PC-3 (cell line): ENCODE results near the gene ACSM3. TPM values are rescaled to one million over a fixed set of nuclear protein-coding genes. Genes with fewer than 3 reads are reported as not detected.

Experiments used
- ATAC-seq: fragments of 200-7000 bp; cut with Tn5 transposase; 2 replicates; pipeline ENCODE4 v1.9.1; 2020; ENCODE audit warnings: mild to moderate bottlenecking, moderate library complexity
- BruUV-seq: library from RNA; stranded (reverse); fragments of 400-500 nt; replicated peaks from 2 replicates; lab custom pipeline; 2021; lab: Mats Ljungman, UMichigan
- CTCF ChIA-PET: fragments of 300-600 bp; sonication (Branson Sonifier 250); formaldehyde crosslinking; loops from one replicate; lab custom pipeline; 2022; ENCODE audit warnings: antibody characterized with exemption; lab: Charles Lee
- POLR2A ChIA-PET: fragments of 300-600 bp; sonication (Branson Sonifier 250); formaldehyde crosslinking; loops from one replicate; lab custom pipeline; 2022; ENCODE audit warnings: antibody characterized with exemption; ENCODE audit not compliant: unreplicated experiment; lab: Charles Lee
- DNase-seq: peaks from one replicate; pipeline ENCODE4 v3.0.0-alpha.2; 2015
- H2AFZ ChIP-seq: fragments of 300-600 bp; sonication (generic); 2 replicates; pipeline ENCODE4 v1.6.0; 2016; ENCODE audit warnings: antibody characterized with exemption, low read length
- H3F3A ChIP-seq: fragments of 300-600 bp; sonication (generic); one replicate; pipeline ENCODE4 v1.6.0; 2017; ENCODE audit warnings: antibody characterized with exemption, low read length, control low read depth, mild to moderate bottlenecking; ENCODE audit not compliant: unreplicated experiment
- H3K27ac ChIP-seq: fragments of 300-600 bp; sonication (generic); 2 replicates; pipeline ENCODE4 v1.5.1; 2016; ENCODE audit warnings: mild to moderate bottlenecking, low read length
- H3K27me3 ChIP-seq: fragments of 300-600 bp; sonication (generic); 2 replicates; pipeline ENCODE4 v1.6.1; 2016; ENCODE audit warnings: low read length, mixed read lengths
- H3K36me3 ChIP-seq: fragments of 300-600 bp; sonication (generic); 2 replicates; pipeline ENCODE4 v1.6.1; 2016; ENCODE audit warnings: low read depth, mixed run types, low read length, mixed read lengths
- H3K4me1 ChIP-seq: fragments of 300-600 bp; sonication (generic); 2 replicates; pipeline ENCODE4 v1.5.1; 2016; ENCODE audit warnings: low read length; ENCODE audit not compliant: insufficient read depth
- H3K4me2 ChIP-seq: fragments of 300-600 bp; sonication (generic); 2 replicates; pipeline ENCODE4 v1.6.0; 2016; ENCODE audit warnings: low read length
- H3K4me3 ChIP-seq: fragments of 300-600 bp; sonication (generic); 2 replicates; pipeline ENCODE4 v1.5.1; 2016; ENCODE audit warnings: mild to moderate bottlenecking, low read length, mixed read lengths
- H3K79me2 ChIP-seq: fragments of 300-600 bp; sonication (generic); 2 replicates; pipeline ENCODE4 v1.6.1; 2017; ENCODE audit warnings: low read length, mixed read lengths
- H3K9ac ChIP-seq: fragments of 300-600 bp; sonication (generic); 2 replicates; pipeline ENCODE4 v1.6.0; 2016; ENCODE audit warnings: mild to moderate bottlenecking, low read length
- H3K9me2 ChIP-seq: fragments of 300-600 bp; sonication (generic); replicated peaks from 2 replicates; pipeline ENCODE4 v1.6.1; 2016; ENCODE audit warnings: mixed run types, low read length, mixed read lengths
- H3K9me3 ChIP-seq: fragments of 300-600 bp; sonication (generic); 2 replicates; pipeline ENCODE4 v1.6.1; 2016; ENCODE audit warnings: low read length, mixed read lengths
- H4K20me1 ChIP-seq: fragments of 300-600 bp; sonication (generic); 2 replicates; pipeline ENCODE4 v1.6.1; 2016; ENCODE audit warnings: low read length, mixed read lengths
- EZH2 ChIP-seq: fragments of 300-600 bp; sonication (generic); IDR thresholded peaks from one replicate; pipeline ENCODE4 v1.6.1; 2017; ENCODE audit warnings: antibody characterized with exemption, mild to moderate bottlenecking, low read length; ENCODE audit not compliant: unreplicated experiment
- EZH2phosphoT487 ChIP-seq: fragments of 300-600 bp; sonication (generic); IDR thresholded peaks from 2 replicates; pipeline ENCODE4 v1.6.1; 2018; ENCODE audit warnings: mild to moderate bottlenecking, antibody characterized with exemption, low read length, borderline replicate concordance
- intact Hi-C: fragments of 100-400 bp; cut with micrococcal nuclease; formaldehyde crosslinking; loops from 2 replicates; pipeline ENCODE4 v1.9.0; 2023
- total RNA-seq: library from RNA; depleted of rRNA; stranded (reverse); fragments of >200 nt; gene quantifications from 2 replicates; pipeline ENCODE4 v1.2.3, GENCODE V29; 2014
- TF ChIP-seq, protein P1 (sequence below): fragments of 300-600 bp; sonication (generic); conservative IDR thresholded peaks from 2 replicates; pipeline ENCODE4 v1.5.1; 2017; ENCODE audit warnings: antibody characterized with exemption, low read depth, mild to moderate bottlenecking, low read length

ACSM3 gene
- total RNA-seq, 1 experiment from 2014 or later = 4.0 TPM

DNA sequence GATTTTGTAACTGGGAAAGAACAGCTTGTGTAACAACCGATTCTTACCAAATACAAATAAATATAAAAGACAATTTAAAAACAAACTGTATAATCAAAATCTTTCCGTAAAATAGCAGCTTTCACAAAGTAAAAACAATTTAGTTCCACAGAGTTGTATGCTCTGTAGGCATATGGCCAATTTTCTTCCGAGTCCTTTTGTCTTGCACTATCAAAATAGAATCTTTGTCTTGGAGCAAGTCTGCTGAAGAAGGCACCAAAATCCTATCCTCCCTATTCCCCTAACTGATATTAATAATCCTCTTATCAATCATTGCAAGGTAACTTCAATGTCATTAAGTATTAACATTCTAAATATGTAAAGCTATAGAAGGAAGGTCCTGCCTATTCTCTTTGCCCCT lies 29.8 kb upstream of the ACSM3 start:
- TF ChIP-seq EZH2phosphoT487 (no peak), EZH2 (no peak)
- TF ChIP-seq, protein P1, sequence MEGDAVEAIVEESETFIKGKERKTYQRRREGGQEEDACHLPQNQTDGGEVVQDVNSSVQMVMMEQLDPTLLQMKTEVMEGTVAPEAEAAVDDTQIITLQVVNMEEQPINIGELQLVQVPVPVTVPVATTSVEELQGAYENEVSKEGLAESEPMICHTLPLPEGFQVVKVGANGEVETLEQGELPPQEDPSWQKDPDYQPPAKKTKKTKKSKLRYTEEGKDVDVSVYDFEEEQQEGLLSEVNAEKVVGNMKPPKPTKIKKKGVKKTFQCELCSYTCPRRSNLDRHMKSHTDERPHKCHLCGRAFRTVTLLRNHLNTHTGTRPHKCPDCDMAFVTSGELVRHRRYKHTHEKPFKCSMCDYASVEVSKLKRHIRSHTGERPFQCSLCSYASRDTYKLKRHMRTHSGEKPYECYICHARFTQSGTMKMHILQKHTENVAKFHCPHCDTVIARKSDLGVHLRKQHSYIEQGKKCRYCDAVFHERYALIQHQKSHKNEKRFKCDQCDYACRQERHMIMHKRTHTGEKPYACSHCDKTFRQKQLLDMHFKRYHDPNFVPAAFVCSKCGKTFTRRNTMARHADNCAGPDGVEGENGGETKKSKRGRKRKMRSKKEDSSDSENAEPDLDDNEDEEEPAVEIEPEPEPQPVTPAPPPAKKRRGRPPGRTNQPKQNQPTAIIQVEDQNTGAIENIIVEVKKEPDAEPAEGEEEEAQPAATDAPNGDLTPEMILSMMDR = no peak
- H3K9ac ChIP-seq = no peak overlapping the region
- H3K4me3 ChIP-seq = no peak overlapping the region
- no peaks in the 10 kb centered on the region for H4K20me1 ChIP-seq
- H2AFZ ChIP-seq = no peak overlapping the region
- H3K4me2 ChIP-seq = no peak overlapping the region
- H3K79me2 ChIP-seq = peaks cover 8% of the 10 kb centered on the region; the same call in 1 of the 2 replicates
- H3K27ac ChIP-seq = no peak overlapping the region
- H3K36me3 ChIP-seq = peaks cover 35% of the 10 kb centered on the region; the same call in 1 of the 2 replicates
- BruUV-seq = no TSS peak
- ATAC-seq = no peak
- DNase-seq = no peak
- intact Hi-C loops = no loop called here
- CTCF ChIA-PET = no interaction called here
- no peaks in the 10 kb centered on the region for H3F3A ChIP-seq
- H3K27me3 ChIP-seq = no peaks in the 10 kb centered on the region
- H3K4me1 ChIP-seq = no peaks in the 10 kb centered on the region
- POLR2A ChIA-PET = no interaction called here
- H3K9me2 ChIP-seq = no peaks in the 10 kb centered on the region
- no peaks in the 10 kb centered on the region for H3K9me3 ChIP-seq

GRCh38 chr16:20734782-20735181 lies 29.0 kb upstream of the ACSM3 start:
- H3K27me3 ChIP-seq = no peaks in the 10 kb centered on the region
- H3K9ac ChIP-seq = no peak overlapping the region
- no peaks in the 10 kb centered on the region for H3F3A ChIP-seq
- no TSS peak for BruUV-seq
- H4K20me1 ChIP-seq = peaks cover 1% of the 10 kb centered on the region
- ATAC-seq (no peak), DNase-seq (no peak)
- 0 out of 2 replicates have a peak, but pooled peaks cover 1% of the 10 kb centered on the region for H3K4me1 ChIP-seq
- no peak overlapping the region for H3K4me2 ChIP-seq
- H3K4me3 ChIP-seq = no peak overlapping the region
- no peak overlapping the region for H3K27ac ChIP-seq
- peaks cover 15% of the 10 kb centered on the region for H3K79me2 ChIP-seq
- TF ChIP-seq EZH2 = no peak
- TF ChIP-seq EZH2phosphoT487 = no peak
- TF ChIP-seq, protein P1 = no peak
- no peaks in the 10 kb centered on the region for H3K9me3 ChIP-seq
- H2AFZ ChIP-seq = no peak overlapping the region
- peaks cover 35% of the 10 kb centered on the region; the same call in 1 of the 2 replicates for H3K36me3 ChIP-seq
- no peaks in the 10 kb centered on the region for H3K9me2 ChIP-seq
- intact Hi-C loops = no loop called here
- CTCF ChIA-PET = no interaction called here
- POLR2A ChIA-PET = no interaction called here

DNA sequence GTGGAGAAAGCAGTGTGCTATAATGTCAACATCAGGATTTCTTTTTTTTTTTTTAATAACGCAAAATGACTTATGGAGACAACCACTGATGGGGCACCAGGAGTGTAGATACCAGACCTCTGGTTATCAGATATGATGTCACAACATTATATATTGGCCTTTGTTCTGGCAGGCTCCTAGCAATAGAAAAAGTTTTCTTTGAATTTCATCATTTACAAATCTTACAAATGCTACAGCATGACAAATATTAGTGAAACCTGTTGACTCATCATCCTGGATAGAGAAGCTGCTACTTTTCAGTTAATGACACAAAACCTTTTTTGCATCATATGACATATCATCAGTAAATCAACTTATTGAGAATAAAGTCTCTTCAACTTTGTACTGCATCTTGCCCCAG lies 28.3 kb upstream of the ACSM3 start:
- ChIA-PET POLR2A (no interaction called here), CTCF (no interaction called here)
- Histone ChIP-seq H3K4me3 (no peak overlapping the region), H3K9ac (no peak overlapping the region), H3F3A (no peaks in the 10 kb centered on the region), H3K4me1 (peaks cover 7% of the 10 kb centered on the region), H3K9me2 (no peaks in the 10 kb centered on the region), H2AFZ (no peak overlapping the region), H3K9me3 (no peaks in the 10 kb centered on the region), H3K36me3 (peaks cover 35% of the 10 kb centered on the region; the same call in 1 of the 2 replicates), H3K27me3 (no peaks in the 10 kb centered on the region), H3K79me2 (peaks cover 22% of the 10 kb centered on the region), H3K27ac (no peak overlapping the region), H4K20me1 (peaks cover 6% of the 10 kb centered on the region), H3K4me2 (no peak overlapping the region)
- BruUV-seq = no TSS peak
- intact Hi-C loops = no loop called here
- TF ChIP-seq, protein P1 = no peak
- no peak for TF ChIP-seq EZH2phosphoT487
- TF ChIP-seq EZH2 = no peak
- DNase-seq = no peak
- no peak for ATAC-seq
